H9 (cell line): ENCODE measurements around the gene TMIE. TPM values are rescaled to one million over a fixed set of nuclear protein-coding genes. Genes with fewer than 3 reads are reported as not detected.

Experiments
- DNase-seq: peaks from one replicate; pipeline ENCODE4 v3.0.0-alpha.2; 2017
- H2AFZ ChIP-seq: one replicate; pipeline ENCODE4 v1.6.1; 2013; ENCODE audit warnings: mild to moderate bottlenecking, low read length, control low read depth, moderate library complexity
- H2AK5ac ChIP-seq: 2 replicates; pipeline ENCODE4 v1.6.1; 2013; ENCODE audit warnings: low read length, control low read depth, mixed read lengths; ENCODE audit not compliant: insufficient read length
- H2BK120ac ChIP-seq: one replicate; pipeline ENCODE4 v1.6.1; 2013; ENCODE audit warnings: low read depth, mild to moderate bottlenecking, low read length, control low read depth, inconsistent platforms; ENCODE audit not compliant: poor library complexity, severe bottlenecking
- H2BK12ac ChIP-seq: 2 replicates; pipeline ENCODE4 v1.6.1; 2013; ENCODE audit warnings: low read length, control low read depth, mixed read lengths, low read depth; ENCODE audit not compliant: insufficient read length
- H2BK15ac ChIP-seq: 2 replicates; pipeline ENCODE4 v1.6.1; 2013; ENCODE audit warnings: low read depth, low read length, control low read depth
- H2BK20ac ChIP-seq: one replicate; pipeline ENCODE4 v1.6.1; 2013; ENCODE audit warnings: low read depth, mild to moderate bottlenecking, low read length, control low read depth, inconsistent platforms; ENCODE audit not compliant: poor library complexity, severe bottlenecking
- H2BK5ac ChIP-seq: 2 replicates; pipeline ENCODE4 v1.6.1; 2013; ENCODE audit warnings: low read length, control low read depth, mixed read lengths; ENCODE audit not compliant: insufficient read length
- H3K14ac ChIP-seq: 2 replicates; pipeline ENCODE4 v1.6.1; 2013; ENCODE audit warnings: low read length, control low read depth; ENCODE audit not compliant: insufficient read depth
- H3K18ac ChIP-seq: 2 replicates; pipeline ENCODE4 v1.6.1; 2013; ENCODE audit warnings: low read depth, mild to moderate bottlenecking, mixed read lengths, low read length, control low read depth; ENCODE audit not compliant: insufficient read length
- H3K23ac ChIP-seq: 2 replicates; pipeline ENCODE4 v1.6.1; 2013; ENCODE audit warnings: low read length, control low read depth, mixed read lengths, low read depth; ENCODE audit not compliant: insufficient read length
- H3K23me2 ChIP-seq: 2 replicates; pipeline ENCODE4 v1.6.1; 2013; ENCODE audit warnings: low read depth, mild to moderate bottlenecking, mixed read lengths, low read length, control low read depth; ENCODE audit not compliant: insufficient read length, poor library complexity, severe bottlenecking
- H3K27ac ChIP-seq: 2 replicates; pipeline ENCODE4 v1.5.1; 2013; ENCODE audit warnings: low read length, control low read depth, mixed read lengths, low read depth; ENCODE audit not compliant: insufficient read length
- H3K27me3 ChIP-seq: 2 replicates; pipeline ENCODE4 v1.6.1; 2013; ENCODE audit warnings: low read length, control low read depth, inconsistent platforms; ENCODE audit not compliant: insufficient read depth
- H3K4ac ChIP-seq: 2 replicates; pipeline ENCODE4 v1.6.1; 2013; ENCODE audit warnings: low read depth, mild to moderate bottlenecking, control low read depth, inconsistent platforms, low read length, moderate library complexity
- H3K4me1 ChIP-seq: 2 replicates; pipeline ENCODE4 v1.6.1; 2013; ENCODE audit warnings: low read length, control low read depth, inconsistent platforms; ENCODE audit not compliant: insufficient read depth
- H3K4me2 ChIP-seq: 2 replicates; pipeline ENCODE4 v1.6.1; 2013; ENCODE audit warnings: low read length, control low read depth, mixed read lengths; ENCODE audit not compliant: insufficient read length, insufficient read depth
- H3K56ac ChIP-seq: 2 replicates; pipeline ENCODE4 v1.6.1; 2013; ENCODE audit warnings: low read depth, mild to moderate bottlenecking, mixed read lengths, low read length, control low read depth; ENCODE audit not compliant: insufficient read length
- H3K79me1 ChIP-seq: 2 replicates; pipeline ENCODE4 v1.6.1; 2013; ENCODE audit warnings: low read depth, mild to moderate bottlenecking, moderate library complexity, low read length, control low read depth, inconsistent platforms; ENCODE audit not compliant: insufficient read depth, poor library complexity, severe bottlenecking
- H3K79me2 ChIP-seq: 2 replicates; pipeline ENCODE4 v1.6.1; 2013; ENCODE audit warnings: low read length, control low read depth, inconsistent platforms; ENCODE audit not compliant: insufficient read depth
- H3K9ac ChIP-seq: 2 replicates; pipeline ENCODE4 v1.6.1; 2013; ENCODE audit warnings: low read length, control low read depth, mixed read lengths; ENCODE audit not compliant: insufficient read length; ENCODE audit errors: extremely low read depth
- H3K9me3 ChIP-seq: one replicate; pipeline ENCODE4 v1.6.1; 2013; ENCODE audit warnings: low read depth, low read length, inconsistent platforms; ENCODE audit not compliant: control insufficient read depth
- H3T11ph ChIP-seq: one replicate; pipeline ENCODE4 v1.6.1; 2013; ENCODE audit warnings: mild to moderate bottlenecking, low read length, control low read depth, inconsistent platforms
- H4K20me1 ChIP-seq: one replicate; pipeline ENCODE4 v1.6.1; 2013; ENCODE audit not compliant: control insufficient read depth, insufficient read length, insufficient read depth
- H4K5ac ChIP-seq: 2 replicates; pipeline ENCODE4 v1.6.1; 2013; ENCODE audit warnings: low read depth, mild to moderate bottlenecking, mixed read lengths, low read length, control low read depth; ENCODE audit not compliant: insufficient read length
- H4K8ac ChIP-seq: replicated peaks from 2 replicates; pipeline ENCODE4 v1.6.1; 2013; ENCODE audit warnings: low read length, control low read depth, mixed read lengths, low read depth; ENCODE audit not compliant: insufficient read length
- H4K91ac ChIP-seq: 2 replicates; pipeline ENCODE4 v1.6.1; 2013; ENCODE audit warnings: low read depth, mild to moderate bottlenecking, moderate library complexity, mixed read lengths, low read length, control low read depth; ENCODE audit not compliant: insufficient read length
- H3K27ac Mint-ChIP-seq, 3 experiments: 2 replicates in 2 of 3; 3 replicates in 1 of 3; pipeline ENCODE4 v1.8.0; 2020 to 2021; ENCODE audit warnings: mixed read lengths in 3 of 3, mild to moderate bottlenecking in 1 of 3, moderate library complexity in 1 of 3
- H3K27me3 Mint-ChIP-seq: 2 replicates; pipeline ENCODE4 v1.8.0; 2021; ENCODE audit warnings: low read depth, mild to moderate bottlenecking, moderate library complexity, mixed read lengths
- H3K36me3 Mint-ChIP-seq, 3 experiments: 2 replicates in 2 of 3; 3 replicates in 1 of 3; pipeline ENCODE4 v1.8.0; 2020 to 2021; ENCODE audit warnings: low read depth in 3 of 3, mixed read lengths in 3 of 3; ENCODE audit not compliant: insufficient read depth in 1 of 3
- H3K4me1 Mint-ChIP-seq, 2 experiments: 2 replicates each; pipeline ENCODE4 v1.8.0; 2020; ENCODE audit warnings: mixed read lengths in 2 of 2
- H3K4me3 Mint-ChIP-seq, 2 experiments: 2 replicates in 1 of 2; 3 replicates in 1 of 2; pipeline ENCODE4 v1.8.0; 2020 to 2021; ENCODE audit warnings: mild to moderate bottlenecking in 2 of 2, mixed read lengths in 2 of 2, moderate library complexity in 1 of 2
- H3K9me3 Mint-ChIP-seq, 2 experiments: 2 replicates in 1 of 2; 3 replicates in 1 of 2; pipeline ENCODE4 v1.8.0; 2020; ENCODE audit warnings: mild to moderate bottlenecking in 2 of 2, mixed read lengths in 2 of 2, moderate library complexity in 1 of 2
- CTCF ChIP-seq: fragments of 200-600 bp; sonication (generic); conservative IDR thresholded peaks from 3 replicates; pipeline ENCODE4 v1.8.0; 2021; ENCODE audit warnings: antibody characterized with exemption, mild to moderate bottlenecking
- WGBS: extraction: QIAGEN DNeasy Blood & Tissue Kit; methylation state at CpG from one replicate; pipeline ENCODE4 v1.1.7; 2013; ENCODE audit warnings: missing lambda C conversion rate, low lambda C conversion rate, mixed read lengths; ENCODE audit not compliant: insufficient read length; ENCODE audit errors: extremely low coverage; 5-methylcytosine and 5-hydroxymethylcytosine counted together
- total RNA-seq: library from RNA; stranded (reverse); gene quantifications from 2 replicates; pipeline ENCODE4 v1.2.1, GENCODE V29; 2021

The TMIE gene
- total RNA-seq, 1 experiment from 2014 or later: 0.63 TPM

GRCh38 chr3:46719735-46720271, 18.6 kb downstream of the TMIE start:
- Histone ChIP-seq H3K27ac (no peak overlapping the region), H4K8ac (no peak overlapping the region), H2BK20ac (no peak overlapping the region), H3K79me2 (no peaks in the 10 kb centered on the region), H2BK120ac (no peak overlapping the region), H2BK15ac (no peak overlapping the region), H3K18ac (no peak overlapping the region), H3K79me1 (no peaks in the 10 kb centered on the region), H2AK5ac (no peak overlapping the region), H3K4me1 (no peaks in the 10 kb centered on the region), H4K91ac (no peak overlapping the region), H3K4ac (no peak overlapping the region), H2AFZ (no peak overlapping the region), H4K20me1 (no peaks in the 10 kb centered on the region), H3K56ac (no peak overlapping the region), H2BK12ac (no peak overlapping the region), H3K23ac (no peak overlapping the region), H4K5ac (no peak overlapping the region), H3K9me3 (no peaks in the 10 kb centered on the region), H3K9ac (no peak overlapping the region), H3K14ac (no peak overlapping the region), H3K27me3 (no peaks in the 10 kb centered on the region), H2BK5ac (no peak overlapping the region), H3K23me2 (no peaks in the 10 kb centered on the region), H3K4me2 (no peak overlapping the region), H3T11ph (no peak overlapping the region)
- H3K4me3 Mint-ChIP-seq: no peak overlapping the region
- peaks cover 5 to 8% of the 10 kb centered on the region in 2 experiments for H3K4me1 Mint-ChIP-seq
- H3K27ac Mint-ChIP-seq: no peak overlapping the region
- H3K27me3 Mint-ChIP-seq: peaks cover 4% of the 10 kb centered on the region
- H3K9me3 Mint-ChIP-seq: peaks cover 0 to 2% of the 10 kb centered on the region in 2 experiments; a peak in 1 of 5 replicates
- H3K36me3 Mint-ChIP-seq: no peaks in the 10 kb centered on the region
- no peak for TF ChIP-seq CTCF
- DNase-seq: peak; percentile 17
- no CpG with 5 or more reads among the region's 4 CpGs for WGBS
